ENCODE data around the gene HP1BP3.
"Not testable (repeated sequence)": the region's sequence is repeated elsewhere in the genome, so short reads cannot be mapped to it uniquely, and the experiment has no call there.

The HP1BP3 gene

DNA sequence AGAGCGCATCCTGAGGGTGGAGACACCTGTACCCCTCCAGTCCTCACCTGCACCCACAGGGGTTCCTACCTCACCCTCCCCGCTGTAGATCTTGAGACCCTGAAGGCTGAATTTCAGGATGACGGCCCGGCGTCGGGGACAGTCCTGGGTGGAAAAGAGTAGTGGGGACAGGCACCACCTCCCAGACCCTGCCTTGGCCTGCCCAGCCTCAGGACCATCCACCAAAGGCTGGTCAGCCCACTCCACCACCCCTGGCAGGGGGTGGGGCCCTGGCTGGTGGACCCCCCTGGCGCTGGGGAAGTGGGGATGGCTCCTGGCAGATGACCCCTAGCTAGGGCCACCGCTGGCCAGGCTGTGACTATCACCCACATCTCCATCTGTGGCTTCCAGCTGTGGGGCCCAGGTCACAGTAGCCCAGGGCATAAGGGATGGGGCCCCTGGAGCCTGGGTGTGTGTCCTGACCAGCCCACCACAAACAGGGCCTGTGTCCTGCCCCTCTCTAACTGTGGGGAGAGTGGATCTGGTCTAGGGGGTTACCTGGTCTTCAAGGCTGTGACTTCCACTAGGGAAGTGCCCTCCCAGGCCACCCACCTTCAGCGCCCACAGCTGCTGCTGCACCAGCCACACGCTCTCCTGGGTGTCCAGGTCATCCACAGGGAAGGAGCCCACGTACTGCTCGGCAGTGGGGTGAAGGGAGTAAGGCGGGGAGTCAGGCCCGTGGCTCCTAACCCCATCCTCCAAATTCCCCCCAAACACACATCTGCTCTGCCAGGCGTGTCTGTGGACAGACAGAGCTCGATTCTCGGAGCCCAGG lies 60.0 kb downstream of the HP1BP3 start:
- DNase-seq (ENCODE audit: low spot score) = no peak

DNA sequence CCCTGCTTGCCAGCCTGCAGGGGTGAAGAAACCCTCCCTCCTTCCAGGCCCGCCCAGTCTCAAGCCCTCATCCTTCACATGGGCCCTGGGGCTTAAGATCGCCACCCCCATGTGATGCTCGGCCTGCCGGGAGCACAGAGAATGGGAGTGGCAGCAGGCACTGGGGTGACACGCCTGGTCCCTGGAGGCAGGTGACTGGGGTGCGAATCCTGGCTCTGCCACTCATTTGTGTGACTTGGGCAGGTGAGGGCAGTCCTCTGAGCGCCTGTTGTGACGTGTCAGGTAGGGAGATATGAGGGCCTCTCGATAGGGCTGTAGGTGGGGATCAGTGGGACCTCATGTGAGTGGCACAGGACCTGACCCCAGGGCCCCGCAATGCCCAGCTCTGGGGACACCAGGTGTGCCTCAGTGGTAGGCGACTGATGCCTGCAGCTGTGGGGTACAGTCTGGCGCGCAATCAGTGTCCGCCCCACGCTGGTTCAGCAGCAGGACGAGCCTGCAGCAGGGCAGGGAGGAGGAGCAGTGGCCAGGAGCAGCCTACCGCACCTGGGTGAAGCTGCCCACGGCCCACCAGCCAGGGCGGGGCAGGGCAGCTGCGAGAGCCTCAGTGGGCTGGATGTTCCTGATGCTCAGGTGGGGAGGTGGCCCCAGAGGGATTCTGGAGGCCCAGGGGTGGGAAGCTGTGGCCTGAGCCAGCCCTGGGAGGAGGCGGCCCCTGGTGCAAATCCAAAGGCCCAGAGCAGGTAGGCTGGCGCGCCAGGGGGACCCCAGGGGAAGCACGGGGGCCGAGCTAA lies 60.8 kb downstream of the HP1BP3 start:
- no peak for DNase-seq (ENCODE audit: low spot score)

DNA sequence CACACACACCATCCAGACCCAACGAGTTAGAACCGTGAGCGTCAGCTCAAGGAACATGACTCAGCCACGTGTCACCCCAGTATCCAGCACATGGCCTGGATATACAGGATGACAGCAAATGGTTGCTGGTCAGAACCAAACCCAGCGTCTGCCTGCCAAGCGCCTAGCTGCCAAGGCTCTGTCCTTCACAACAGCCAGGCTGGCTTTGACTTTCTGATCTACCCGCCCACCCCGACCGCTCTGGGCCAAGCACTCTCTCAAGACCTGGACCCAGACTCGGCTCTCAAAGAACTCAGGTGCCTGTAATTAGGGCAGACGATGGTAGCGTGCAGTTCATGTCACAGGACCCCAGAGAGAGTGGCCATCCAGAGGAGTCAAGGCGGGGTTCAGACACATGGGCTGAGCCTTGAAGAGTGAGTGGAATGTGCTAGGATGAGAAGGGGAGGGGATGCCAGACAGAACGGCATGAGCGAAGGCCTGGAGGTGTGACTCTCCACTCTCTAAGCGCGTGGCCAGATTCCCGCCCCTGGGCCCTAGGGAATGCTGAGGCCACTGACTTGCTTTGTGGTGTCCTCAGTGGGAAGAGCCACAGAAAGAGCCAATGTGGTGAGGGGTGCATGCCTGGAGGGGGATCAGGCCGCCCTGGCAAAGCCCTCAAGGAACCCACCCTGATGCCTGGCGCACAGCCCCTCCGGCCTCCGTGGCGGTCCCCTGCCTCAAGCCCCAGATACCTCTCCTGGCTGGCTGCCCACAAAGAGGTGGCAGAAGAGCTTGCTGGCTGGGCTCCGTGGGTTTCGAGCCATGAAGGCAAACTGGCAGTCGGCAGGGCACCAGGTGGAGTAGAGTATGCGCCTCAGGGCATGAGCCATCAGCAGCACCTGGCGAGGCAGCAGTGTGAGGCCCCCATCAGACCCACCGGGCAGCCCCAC lies 61.7 kb downstream of the HP1BP3 start:
- DNase-seq (ENCODE audit: low spot score) = no peak

DNA sequence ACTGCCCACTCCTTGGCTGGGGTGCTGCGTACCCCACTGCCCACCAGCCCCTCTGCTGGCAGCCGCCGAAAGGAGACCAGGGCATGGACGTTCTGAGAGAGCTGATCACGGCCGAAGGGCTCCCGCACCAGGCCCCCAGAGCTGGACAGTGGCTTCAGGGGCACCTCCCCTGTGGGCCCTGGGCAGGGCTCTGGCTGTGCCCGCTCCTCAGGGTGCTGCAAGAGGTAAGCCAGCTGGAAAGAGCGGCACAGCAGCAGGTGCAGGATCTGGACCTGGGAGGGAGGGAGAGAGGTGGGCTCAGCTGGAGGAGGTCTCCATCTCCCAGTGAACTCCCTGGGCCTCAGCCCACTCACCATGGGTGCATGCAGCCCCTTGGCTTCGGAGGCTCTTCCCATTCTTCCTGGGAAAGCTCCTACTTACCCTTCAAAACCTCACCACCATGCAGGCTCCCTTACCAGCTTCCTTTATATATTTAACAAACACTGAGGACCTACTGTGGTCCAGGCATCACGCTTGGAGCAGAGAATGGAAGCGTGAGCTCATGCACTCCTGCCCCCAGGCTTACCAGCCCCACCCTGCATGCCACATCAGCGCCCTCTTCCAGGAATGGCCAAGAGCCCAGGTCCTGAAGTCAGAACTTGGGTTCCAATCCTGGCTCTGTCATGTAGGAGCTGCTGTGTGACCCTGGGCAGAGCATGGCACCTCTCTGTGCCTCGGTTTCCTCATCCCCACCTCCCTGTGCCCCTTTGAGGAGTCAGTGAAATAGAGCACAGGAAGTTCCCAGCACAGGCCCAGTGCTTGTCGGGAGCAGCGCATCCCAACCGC lies 62.5 kb downstream of the HP1BP3 start:
- DNase-seq (ENCODE audit: low spot score) = no peak

DNA sequence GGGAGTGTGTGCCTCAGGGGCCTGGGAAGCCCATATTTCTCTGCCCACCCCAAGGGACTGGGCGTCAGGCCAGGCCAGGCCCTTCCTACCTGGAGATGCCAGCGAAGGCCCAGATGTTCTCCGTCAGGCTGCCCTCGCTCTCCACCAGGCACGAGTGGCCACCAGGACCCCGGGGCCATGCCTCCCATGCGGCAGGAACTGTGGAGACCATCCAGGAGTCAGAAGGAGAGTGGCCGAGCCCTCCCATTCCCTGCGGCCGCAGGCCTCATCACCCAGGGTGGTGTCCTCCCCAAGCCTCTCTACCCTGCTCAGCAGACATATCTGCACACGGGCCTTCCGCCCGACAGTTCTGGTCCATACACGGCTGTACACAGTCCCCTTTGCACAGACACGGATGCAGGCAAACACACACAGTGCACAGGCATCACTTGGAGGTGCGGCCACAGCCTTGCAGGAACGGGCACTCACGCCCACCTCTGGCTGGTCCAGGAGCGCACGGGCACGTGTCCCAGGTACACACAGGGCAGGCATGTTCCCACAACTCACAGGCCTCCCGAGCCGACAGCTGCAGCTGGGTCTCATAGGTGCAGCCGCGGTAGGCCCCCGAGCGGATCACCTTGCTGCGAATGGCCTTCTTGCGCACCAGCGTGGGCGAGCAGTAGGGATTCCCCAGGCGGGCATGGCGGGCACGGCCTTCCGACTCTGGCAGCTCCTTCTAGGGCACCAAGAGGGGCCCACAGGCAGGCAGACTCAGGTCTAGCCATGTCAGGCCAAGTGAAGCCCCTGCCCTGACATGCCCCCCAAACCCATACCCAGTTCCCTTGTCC lies 63.4 kb downstream of the HP1BP3 start:
- DNase-seq (ENCODE audit: low spot score) = no peak

DNA sequence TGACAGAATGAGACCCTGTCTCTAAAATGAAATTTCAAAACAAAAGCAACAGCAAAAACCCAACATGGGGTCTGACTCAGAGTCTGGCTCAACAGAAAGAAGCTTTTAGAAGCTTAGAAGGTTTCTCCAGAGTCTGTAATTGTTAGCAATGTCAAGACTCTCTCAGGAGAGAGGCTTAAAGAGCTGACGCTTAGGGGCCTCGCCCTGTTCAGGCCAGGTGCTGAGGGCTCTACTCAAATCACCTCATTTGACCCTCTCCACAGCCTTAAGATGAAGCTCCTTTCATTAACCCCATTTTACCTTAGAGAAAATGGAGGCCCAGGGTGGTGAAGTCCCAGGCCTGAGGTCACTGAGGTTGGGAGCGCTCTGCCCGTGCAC lies 64.0 kb downstream of the HP1BP3 start:
- DNase-seq (ENCODE audit: low spot score) = no peak

DNA sequence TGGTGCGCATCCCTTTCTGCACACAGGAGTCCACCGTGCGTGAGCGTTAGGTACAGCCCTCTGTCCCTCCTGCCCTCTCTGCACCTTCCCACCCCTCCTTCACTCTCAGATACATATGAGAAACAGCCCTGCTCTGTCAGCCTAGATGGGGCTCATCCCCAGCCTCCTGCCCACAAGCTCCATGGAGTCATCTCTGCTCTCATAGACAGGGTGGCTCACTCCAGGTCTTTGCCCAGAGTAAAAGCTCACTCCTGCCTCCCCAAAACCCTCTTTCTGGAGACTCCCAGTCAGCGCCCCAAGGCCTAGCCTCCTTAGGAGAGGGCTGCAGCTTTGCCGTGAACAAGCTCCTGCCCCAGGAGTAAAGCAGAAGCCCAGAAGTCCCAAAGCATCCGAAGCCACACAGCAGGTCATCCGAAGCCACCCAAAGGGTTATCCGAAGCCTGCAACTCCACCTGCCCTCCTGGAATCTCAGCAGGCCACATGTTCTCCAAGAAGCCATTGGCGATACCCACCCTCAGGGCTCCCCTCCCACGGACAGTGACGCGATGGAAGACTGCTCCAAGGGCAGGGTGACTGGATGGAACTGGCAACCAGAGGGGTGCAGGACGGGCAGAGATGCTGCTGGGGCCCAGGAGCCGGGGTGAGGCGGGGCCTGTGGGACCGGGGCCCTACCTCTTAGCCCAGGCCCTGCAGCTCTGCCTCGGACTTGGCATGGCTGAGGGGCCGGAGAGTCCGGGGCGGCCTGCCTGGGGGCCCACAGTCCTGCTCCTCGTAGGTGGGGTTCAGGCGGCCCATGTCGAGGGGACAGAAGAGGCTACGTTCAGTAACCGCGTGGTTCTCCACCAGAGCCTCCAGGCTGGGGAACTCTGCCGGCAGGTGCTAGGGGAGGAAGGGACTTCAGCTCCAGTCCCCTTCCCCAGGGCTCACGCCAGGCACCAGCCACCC lies 65.7 kb downstream of the HP1BP3 start:
- DNase-seq (ENCODE audit: low spot score) = no peak

DNA sequence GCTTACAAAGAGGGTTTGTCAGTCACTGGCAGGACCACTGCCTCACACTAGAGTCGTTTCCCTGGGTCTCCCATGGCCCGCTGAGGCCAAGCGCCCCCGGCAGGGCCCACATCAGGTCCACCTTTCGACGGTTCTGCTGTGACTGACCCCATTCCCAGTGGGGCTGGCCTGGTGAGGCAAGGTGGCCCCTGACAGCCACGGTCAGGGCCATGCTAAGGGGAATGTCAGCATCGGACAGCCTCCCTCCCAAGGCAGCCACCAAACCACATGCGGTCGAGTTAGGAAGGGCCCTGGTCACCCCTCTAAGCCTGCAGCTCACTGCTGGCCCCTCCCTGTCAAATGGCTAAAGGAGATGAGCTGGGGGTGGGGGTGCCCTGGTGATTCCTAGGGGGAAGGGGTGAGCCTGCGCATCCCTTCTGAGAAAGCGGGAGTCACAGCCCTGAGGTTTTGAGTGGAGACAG lies 66.4 kb downstream of the HP1BP3 start:
- DNase-seq (ENCODE audit: low spot score) = no peak

DNA sequence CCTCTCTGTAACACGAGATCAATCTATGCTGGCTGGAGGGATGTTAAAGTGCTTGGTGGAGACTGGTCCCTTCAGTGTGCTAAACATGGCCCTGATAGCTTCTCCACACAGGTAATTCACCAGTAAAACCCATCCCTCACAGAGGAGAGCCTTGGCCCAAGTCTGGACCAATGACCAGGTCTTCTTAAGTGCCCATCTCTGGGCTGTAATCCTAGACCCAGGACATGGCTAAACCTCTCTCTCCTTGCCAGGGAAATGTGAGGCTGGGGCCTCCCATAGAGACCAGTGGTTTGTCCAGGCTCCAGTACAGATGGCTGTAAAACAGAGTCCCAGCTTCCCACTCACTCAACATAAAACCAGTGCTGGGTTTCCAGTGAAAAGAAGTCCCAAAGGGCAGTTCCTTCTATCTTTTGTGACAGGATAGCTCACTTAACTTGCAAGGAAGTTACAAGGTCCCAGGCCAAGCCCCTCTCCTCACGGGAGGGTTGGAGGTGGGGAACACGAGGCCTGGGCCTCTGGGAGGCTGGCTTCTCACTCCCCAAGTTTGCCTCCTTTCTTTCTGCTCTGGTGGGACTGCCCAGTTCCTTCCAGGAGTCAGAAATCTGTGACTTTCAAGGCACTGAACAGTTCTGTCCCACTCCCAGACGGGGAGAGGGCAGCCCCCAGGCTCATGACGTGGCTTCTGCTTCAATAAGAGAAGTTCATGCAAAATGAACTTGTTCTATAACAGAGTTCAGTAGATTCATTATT lies 67.1 kb downstream of the HP1BP3 start:
- DNase-seq (ENCODE audit: low spot score) = no peak

DNA sequence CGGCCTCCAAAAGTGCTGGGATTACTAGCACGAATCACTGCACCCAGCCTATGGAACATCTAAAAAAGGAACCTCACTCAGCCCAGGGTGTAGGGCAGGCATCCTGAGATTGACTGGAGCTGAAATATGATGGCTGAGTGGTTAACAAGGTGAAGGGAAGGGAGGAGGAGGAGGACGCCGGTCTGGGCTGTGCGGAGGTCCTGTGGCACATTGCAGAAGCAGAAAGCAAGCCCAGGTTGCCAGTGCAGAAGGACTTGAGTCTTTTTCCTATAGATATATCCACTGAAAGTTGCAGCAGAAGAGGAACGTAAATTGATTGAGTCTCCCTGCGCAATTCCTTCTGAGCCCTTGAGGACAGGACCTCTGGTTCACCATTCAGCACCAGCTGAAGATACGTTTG lies 67.8 kb downstream of the HP1BP3 start:
- no peak for DNase-seq (ENCODE audit: low spot score)

DNA sequence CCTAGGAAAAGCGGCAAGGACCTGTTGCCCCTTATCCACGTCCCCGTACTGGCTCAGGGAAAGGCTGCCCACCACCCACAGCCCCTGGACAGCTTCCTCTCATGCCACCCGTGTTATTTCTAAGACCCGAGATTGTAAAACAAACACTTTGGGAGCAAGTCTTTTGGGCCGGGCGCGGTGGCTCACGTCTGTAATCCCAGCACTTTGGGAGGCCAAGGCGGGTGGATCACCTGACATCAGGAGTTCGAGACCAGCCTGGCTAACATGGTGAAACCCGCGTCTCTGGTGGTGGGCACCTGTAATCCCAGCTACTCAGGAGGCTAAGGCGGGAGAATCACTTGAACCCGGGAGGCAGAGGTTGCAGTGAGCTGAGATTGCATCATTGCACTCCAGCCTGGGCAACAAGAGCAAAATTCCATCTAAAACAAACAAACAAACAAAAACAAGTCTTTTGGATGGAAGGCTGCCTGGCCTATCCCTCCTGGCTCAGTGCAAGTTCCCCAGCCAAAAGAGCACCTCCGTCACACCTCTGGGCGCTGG lies 68.7 kb downstream of the HP1BP3 start:
- DNase-seq (ENCODE audit: low spot score) = not testable (repeated sequence)

DNA sequence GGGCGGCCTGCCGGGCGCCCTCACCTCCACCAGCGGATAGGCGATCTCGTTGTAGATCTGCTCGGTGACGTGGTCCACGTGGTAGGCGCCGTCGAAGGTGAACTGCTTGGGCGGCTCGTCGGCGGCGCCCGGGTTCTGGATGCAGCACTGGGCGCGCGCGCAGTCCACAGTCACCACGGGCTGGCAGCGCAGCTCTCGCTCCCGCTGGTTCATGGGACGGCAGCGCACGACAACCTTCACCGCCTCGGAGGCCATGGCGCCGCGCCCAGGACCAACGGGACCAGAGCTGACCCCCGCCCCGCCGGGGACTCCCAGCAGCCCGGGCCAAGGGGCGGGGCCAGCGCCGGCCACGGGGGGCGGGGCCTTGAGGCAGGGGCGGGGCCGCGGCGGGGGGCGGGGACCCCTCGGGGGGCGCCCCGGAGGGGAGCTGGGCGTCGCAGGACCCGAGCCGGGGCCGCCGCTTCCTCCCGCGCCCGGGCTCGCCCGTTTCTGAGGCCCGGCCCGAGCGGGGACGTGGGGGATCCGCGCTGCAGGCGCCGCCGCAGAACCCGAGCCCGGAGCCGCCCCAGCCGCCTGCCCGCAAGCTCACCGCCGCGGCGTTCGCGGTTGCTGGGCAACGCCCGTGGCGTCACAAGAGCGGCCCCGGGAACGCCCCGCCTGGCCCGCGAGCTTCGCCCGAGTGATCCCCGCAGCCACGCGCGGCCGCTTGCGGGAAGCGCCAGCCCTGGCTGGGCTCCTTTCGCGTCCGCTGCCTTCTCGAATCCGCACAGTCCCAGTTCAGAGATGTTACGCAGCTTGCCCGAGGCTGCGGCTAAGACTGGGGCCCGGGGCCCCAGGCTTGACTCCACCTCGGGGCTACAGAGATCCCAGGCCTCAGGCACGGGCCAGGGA lies 69.4 kb downstream of the HP1BP3 start, which contains the start of gene KIF17:
TSS of gene KIF17 (minus strand) at position 556 of the 891 bp plus-strand sequence. CDS start at position 255, 301 bp downstream.
- peak; percentile 96 for DNase-seq (ENCODE audit: low spot score)

DNA sequence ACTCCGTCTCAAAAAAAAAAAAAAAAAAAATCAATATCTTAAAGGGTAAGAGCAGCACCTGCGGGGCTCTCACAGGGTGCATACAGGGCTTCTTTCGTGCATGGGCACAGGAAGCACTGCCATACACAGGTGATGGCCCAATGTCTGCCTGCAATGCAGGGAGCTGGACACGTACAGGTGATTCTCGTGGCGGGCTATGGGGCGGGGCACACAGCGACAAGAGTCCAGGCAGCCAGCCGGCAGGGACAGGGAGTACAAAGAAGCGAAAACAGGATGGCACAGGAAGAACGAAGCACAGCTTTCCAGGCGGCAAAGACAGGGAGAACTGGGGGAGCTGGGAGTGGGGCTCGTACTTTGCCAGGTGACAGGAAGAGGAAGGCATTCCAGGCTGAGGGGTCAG lies 70.9 kb downstream of the HP1BP3 start:
- DNase-seq (ENCODE audit: low spot score) = no peak

DNA sequence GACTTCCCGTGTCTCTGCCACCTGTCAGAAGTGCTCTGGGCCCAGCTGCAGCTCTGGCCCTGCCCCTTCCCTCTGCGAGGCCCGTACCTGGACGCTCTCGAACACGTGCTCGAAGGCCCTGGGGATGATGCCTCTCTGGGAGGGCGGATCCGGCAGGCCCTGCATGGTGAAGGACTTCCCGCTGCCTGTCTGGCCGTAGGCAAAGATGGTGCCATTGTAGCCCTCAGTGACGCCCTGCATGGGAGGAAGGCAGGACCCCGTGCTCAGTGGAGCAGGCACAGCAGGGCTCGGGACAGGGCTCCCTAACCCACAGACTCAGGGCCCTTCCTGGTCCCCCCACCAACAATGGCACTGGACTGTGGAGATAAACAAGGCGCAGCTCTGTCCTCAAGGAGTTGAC lies 71.7 kb downstream of the HP1BP3 start:
- DNase-seq (ENCODE audit: low spot score) = no peak

DNA sequence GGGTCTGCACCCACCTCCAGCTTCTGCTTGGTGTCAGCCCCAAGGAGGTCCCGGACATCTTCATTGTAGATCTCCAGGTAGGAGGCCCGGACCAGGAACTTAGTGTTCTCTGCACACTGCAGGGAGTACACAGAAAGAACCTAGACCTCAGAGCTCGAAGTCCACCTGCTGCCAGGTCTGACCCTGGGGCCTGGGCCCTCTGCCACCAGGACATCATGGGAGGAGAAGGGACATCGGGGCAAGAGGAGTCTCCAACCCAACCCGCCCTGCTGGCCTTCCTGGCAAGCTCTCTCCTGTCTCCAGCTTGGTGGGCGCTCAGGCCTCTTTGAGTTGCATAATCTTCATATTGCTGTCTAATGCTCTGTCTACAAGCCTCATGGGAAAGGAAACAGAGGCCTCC lies 73.7 kb downstream of the HP1BP3 start:
- no peak for DNase-seq (ENCODE audit: low spot score)

DNA sequence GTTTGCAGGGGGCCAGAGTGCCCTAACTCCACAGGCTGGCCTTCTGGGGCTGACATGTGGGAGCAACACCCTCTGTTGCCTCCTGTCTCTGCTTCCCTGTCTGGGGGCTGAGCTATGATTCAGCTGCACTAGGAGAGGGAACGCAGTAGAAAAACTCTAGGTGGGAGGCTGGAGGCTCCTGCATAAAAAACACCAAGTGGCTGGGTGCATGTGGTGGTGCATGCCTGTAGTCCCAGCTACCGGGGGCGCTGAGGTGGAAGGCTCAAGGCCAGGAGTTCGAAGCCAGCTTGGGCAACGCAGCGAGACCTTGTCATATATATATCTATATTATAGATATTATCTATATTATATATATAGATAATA lies 74.9 kb downstream of the HP1BP3 start:
- no peak for DNase-seq (ENCODE audit: low spot score)

Measured in AG20443 (cell line).